Testis (tissue), 3 donors: ENCODE results near the gene GPR146. TPM values are rescaled to one million over a fixed set of nuclear protein-coding genes. Genes with fewer than 3 reads are reported as not detected.

Experiments used
- DNase-seq: peaks from one replicate; pipeline ENCODE4 v3.0.0-alpha.2; 2019
- H3K27ac ChIP-seq, 2 donors: fragments of 200-600 bp; sonication (generic); one replicate each; pipeline ENCODE4 v1.5.1; 2019
- H3K27me3 ChIP-seq: fragments of 200-600 bp; sonication (generic); one replicate; pipeline ENCODE4 v1.5.1; 2019
- H3K36me3 ChIP-seq: fragments of 200-600 bp; sonication (generic); one replicate; pipeline ENCODE4 v1.5.1; 2017; ENCODE audit warnings: low read depth; ENCODE audit errors: missing control alignments
- H3K4me1 ChIP-seq: fragments of 200-600 bp; sonication (generic); one replicate; pipeline ENCODE4 v1.5.1; 2019
- H3K4me3 ChIP-seq, 2 donors: fragments of 200-600 bp; sonication (generic); one replicate each; pipeline ENCODE4 v1.5.1; 2017 to 2019
- H3K9me3 ChIP-seq: fragments of 200-600 bp; sonication (generic); one replicate; pipeline ENCODE4 v1.5.1; 2017
- POLR2A ChIP-seq: fragments of 450-650 bp; IDR thresholded peaks from one replicate; pipeline ENCODE4 v1.6.1; 2017; ENCODE audit warnings: antibody characterized with exemption, mild to moderate bottlenecking, moderate library complexity
- WGBS, 2 donors: methylation state at CpG; one replicate each; pipeline ENCODE4 v1.1.5; 2018; 5-methylcytosine and 5-hydroxymethylcytosine counted together
- intact Hi-C: fragments of 100-400 bp; cut with DNase I; formaldehyde crosslinking; loops from one replicate; pipeline ENCODE4 v1.15.1; 2023; ENCODE audit warnings: low total_unique reads
- polyA plus RNA-seq: library from polyadenylated mRNA; stranded (reverse); fragments of 350-450 nt; fragmentation: Illumina TruSeq; extraction: RNeasy Lipid Tissue Mini Kit (QIAGEN cat#74804); gene quantifications from one replicate; pipeline ENCODE4 v1.2.3, GENCODE V29; 2014; ENCODE audit warnings: low read depth, low replicate concordance; ENCODE audit not compliant: insufficient read depth
- total RNA-seq, 2 donors: library from RNA; depleted of rRNA; stranded (reverse); fragments of >200 nt; gene quantifications; one replicate each; pipeline ENCODE4 v1.2.3, GENCODE V29; 2016
- TF ChIP-seq, protein P1 (sequence below), 3 experiments: fragments of 450-650 bp in 2 of 3; fragments of 200-600 bp in 1 of 3; sonication (generic) in 1 of 3; IDR thresholded peaks; one replicate each; pipeline ENCODE4 v1.5.1; 2016 to 2019; ENCODE audit warnings: antibody characterized with exemption in 3 of 3, mild to moderate bottlenecking in 2 of 3, moderate library complexity in 1 of 3

GPR146 gene
- total and polyA plus RNA-seq, 3 donors from 2014 or later, result 5.3 to 14.4 (median 14.2) TPM

DNA sequence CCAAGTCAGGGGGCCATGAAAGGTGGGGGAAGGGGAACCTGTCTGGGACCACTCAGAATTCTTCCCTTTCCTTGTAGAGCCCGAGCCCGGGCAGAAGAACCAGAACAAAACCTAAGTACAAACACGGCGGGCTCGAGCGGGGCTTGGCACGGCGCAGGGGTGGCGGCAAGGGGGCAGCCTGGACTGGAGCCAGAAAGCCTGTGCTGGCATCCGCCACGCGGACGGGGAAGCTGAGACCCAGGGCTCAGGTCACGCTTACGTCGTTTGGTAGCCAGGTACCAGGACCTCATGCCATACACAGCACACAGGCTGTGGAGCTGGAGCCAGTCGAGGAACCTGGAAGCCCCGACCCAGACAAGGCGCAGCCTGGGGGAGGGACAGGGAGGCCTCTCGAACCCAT, 37.0 kb downstream of the GPR146 start:
- DNase-seq, result no peak
- TF ChIP-seq, protein P1, sequence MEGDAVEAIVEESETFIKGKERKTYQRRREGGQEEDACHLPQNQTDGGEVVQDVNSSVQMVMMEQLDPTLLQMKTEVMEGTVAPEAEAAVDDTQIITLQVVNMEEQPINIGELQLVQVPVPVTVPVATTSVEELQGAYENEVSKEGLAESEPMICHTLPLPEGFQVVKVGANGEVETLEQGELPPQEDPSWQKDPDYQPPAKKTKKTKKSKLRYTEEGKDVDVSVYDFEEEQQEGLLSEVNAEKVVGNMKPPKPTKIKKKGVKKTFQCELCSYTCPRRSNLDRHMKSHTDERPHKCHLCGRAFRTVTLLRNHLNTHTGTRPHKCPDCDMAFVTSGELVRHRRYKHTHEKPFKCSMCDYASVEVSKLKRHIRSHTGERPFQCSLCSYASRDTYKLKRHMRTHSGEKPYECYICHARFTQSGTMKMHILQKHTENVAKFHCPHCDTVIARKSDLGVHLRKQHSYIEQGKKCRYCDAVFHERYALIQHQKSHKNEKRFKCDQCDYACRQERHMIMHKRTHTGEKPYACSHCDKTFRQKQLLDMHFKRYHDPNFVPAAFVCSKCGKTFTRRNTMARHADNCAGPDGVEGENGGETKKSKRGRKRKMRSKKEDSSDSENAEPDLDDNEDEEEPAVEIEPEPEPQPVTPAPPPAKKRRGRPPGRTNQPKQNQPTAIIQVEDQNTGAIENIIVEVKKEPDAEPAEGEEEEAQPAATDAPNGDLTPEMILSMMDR (IDR thresholded peaks at IDR 0.05), result no peak
- TF ChIP-seq POLR2A, result no peak
- Histone ChIP-seq H3K4me3 (no peak overlapping the region), H3K4me1 (peaks cover 17% of the 10 kb centered on the region), H3K27me3 (no peaks in the 10 kb centered on the region), H3K9me3 (no peaks in the 10 kb centered on the region), H3K27ac (no peak overlapping the region), H3K36me3 (no peaks in the 10 kb centered on the region)
- intact Hi-C loops, result no loop called here
- 86 to 91% methylated on average over 17 to 20 of the region's 20 CpGs for WGBS, 2 donors

DNA sequence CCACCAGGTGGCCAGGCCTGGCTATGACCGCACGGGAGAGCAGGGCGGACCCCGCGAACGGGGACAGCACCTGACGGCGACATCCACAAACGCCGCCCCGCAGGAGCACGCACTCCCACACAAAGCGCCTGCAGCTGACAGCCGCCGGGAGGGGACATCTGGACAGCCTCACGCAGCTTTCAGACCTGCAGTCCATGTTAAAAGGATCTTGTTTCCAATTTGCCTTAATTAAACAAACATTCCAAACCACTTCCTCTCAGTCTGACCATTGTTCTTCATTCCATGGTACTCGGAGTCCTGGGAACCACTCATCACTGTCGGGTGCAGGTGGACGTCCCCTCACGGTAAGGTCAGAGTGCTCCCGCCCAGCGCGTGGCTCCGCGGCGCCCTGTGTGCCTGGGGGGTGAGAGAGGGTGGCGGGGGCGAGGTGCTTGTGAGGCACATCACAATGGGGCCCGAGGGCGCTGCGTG, 37.6 kb downstream of the GPR146 start:
- DNase-seq, result peak; percentile 40
- 74 to 82% methylated on average over 30 to 31 of the region's 31 CpGs for WGBS, 2 donors
- Histone ChIP-seq H3K9me3 (no peaks in the 10 kb centered on the region), H3K27ac (no peak overlapping the region), H3K36me3 (no peaks in the 10 kb centered on the region), H3K4me1 (peaks cover 16% of the 10 kb centered on the region), H3K27me3 (no peaks in the 10 kb centered on the region), H3K4me3 (no peak overlapping the region)
- no peak for TF ChIP-seq POLR2A
- TF ChIP-seq, protein P1 (IDR thresholded peaks at IDR 0.05), result no peak
- intact Hi-C loops, result no loop called here

DNA sequence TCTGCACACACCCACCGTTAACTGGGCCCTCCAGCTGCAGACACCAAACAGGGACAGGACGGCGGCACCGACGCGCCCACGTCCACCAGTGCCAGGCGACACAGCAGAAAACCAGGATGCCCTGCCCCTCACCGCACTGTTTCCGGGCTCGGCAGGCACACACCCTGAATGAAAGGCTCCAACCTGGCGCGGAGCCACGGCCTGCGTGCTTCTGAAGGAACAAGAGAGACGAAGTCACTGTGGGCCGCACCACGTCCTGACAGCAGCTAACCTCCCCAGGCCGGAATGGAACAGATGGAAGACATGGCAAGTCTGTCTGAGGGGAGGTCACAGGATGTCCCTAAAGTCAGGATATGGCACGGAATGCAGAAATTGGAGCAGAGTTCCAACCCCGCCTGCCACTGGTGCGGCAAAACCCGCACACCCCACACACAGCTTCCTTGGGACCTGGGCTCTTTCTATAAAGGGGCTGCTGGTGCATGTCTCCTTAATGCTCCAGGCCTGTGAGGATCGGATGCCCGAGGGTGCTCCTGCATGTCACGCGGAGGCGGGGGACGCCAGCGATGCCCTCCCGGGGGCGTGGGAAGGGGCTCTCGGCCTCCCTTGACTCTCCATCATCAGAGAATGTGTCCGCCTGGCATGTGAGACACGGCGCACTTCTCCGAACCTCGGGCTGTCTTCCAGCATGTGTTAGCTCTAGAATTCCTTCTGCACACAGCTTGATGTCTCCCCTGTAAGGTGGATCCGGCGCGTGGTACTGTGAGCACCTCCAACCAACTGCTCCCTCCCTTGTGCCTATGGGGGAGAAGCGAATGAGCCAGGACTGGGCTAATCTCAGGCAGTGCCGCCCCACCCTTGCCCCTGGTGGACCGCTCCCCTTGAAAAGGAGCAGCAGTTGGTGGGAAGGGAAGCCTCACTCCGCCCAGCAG, 39.6 kb downstream of the GPR146 start:
- Histone ChIP-seq H3K4me1 (peaks cover 27% of the 10 kb centered on the region), H3K9me3 (no peaks in the 10 kb centered on the region), H3K36me3 (no peaks in the 10 kb centered on the region), H3K4me3 (no peak overlapping the region), H3K27ac (no peak overlapping the region), H3K27me3 (no peaks in the 10 kb centered on the region)
- no peak for DNase-seq
- intact Hi-C loops, result no loop called here
- TF ChIP-seq, protein P1 (IDR thresholded peaks at IDR 0.05), result no peak
- no peak for TF ChIP-seq POLR2A
- WGBS, 2 donors, result 89 to 93% methylated on average over 32 to 45 of the region's 45 CpGs

DNA sequence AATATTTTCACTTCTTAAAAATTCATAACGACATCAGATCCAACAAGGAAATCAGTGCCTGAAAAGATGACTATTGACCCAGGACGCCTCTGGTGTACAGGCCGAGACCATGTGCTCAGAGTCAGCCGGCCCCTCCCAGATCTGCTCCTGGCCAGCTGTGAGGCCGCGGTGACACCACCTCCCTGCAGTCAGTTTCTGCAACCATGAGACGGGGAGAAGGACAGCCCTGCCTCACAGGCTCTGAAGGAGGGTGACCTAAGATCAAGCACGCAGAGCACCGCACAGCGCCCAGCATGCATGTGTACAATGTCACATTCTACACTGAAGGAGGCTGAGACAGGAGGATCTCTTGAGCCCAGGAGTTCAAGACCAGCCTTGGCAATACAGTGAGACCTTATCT, 40.9 kb downstream of the GPR146 start:
- TF ChIP-seq POLR2A, result no peak
- TF ChIP-seq, protein P1 (IDR thresholded peaks at IDR 0.05), result no peak
- no peaks in the 10 kb centered on the region for H3K36me3 ChIP-seq
- 92% methylated on average over 10 of the region's 10 CpGs for WGBS, 2 donors
- no peak overlapping the region for H3K27ac ChIP-seq
- H3K27me3 ChIP-seq, result no peaks in the 10 kb centered on the region
- intact Hi-C loops, result no loop called here
- no peak overlapping the region for H3K4me3 ChIP-seq
- no peak for DNase-seq
- no peaks in the 10 kb centered on the region for H3K9me3 ChIP-seq
- peaks cover 18% of the 10 kb centered on the region for H3K4me1 ChIP-seq
